8988T (cell line): ENCODE data around the gene CCSER1.
"Not testable (repeated sequence)": the region's sequence is repeated elsewhere in the genome, so short reads cannot be mapped to it uniquely, and the experiment has no call there.

Experiments used
- DNase-seq: peaks from one replicate; pipeline ENCODE4 v3.0.0; 2011

Gene CCSER1

DNA sequence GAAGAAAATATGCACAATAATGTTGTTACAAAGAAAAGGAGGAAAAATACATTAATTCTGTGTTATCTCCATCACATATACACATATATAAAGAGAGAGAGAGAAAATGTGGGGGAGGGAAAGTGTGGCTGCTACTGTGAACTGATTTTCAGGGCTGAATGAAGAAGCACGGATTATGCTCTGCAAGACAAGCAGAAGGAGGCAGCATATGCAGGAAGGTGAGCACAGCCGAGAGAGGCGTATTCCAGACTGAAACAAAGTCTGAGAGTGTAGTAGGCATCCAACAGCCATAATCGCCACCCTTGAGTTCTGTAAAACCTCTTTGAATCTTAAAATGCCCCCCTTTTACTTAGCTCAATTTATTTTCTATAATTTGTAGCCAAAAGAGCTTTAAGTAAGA, 1094.8 kb downstream of the CCSER1 start:
- no peak for DNase-seq

DNA sequence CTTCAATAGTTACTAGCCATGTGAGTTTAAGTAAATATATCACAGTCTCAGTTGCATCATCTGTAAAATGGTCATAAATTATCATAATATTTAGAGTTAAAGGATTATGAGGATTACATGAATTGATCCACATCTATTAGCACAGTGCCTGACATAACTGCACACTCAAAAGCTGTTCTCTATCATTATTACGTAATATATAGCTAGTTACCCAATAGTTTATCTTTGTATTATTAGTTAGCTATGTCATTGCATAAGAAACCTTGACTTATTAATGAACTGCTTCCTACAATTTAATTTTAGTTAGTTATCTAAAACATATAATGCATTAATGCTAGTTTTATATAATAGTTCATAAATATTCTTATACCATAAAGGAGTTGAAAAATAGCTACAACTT, 1099.7 kb downstream of the CCSER1 start:
- DNase-seq = no peak

DNA sequence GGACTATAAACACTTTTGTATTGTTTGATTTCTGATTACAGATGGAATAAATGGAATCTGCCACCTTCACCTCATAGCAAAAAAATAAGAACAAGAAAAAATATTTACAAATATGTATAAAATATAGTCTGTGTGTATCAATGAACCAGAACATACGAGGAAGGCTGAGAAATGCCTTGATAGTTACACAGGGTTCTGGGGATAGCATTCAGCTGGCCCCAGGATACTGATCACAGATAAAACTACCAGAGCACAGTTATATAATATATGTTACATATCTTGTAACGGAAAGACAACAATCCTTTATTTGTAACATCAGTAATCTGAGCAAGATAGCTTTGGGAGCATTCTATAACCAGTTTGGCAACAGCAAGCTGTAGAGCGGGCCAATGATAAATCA, 1101.5 kb downstream of the CCSER1 start:
- DNase-seq = no peak

DNA sequence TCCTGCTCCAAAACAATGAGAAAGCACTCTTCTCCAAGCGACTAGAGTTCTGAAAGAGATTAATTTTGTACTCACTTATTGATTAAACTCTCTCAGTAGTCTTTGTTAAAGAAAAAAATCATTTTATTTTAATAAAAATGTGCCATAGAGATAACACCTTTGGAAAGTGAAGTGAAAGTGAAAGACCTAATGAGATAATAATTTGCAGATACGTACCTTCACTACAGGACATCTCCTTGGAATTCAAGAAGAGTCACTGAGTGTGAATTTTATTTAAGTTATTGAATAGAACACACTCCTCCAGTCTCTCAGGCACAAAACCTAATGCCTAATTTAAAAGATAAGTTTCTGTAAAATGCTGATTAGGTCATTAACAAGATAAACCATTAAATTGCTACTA, 1106.0 kb downstream of the CCSER1 start:
- no peak for DNase-seq

DNA sequence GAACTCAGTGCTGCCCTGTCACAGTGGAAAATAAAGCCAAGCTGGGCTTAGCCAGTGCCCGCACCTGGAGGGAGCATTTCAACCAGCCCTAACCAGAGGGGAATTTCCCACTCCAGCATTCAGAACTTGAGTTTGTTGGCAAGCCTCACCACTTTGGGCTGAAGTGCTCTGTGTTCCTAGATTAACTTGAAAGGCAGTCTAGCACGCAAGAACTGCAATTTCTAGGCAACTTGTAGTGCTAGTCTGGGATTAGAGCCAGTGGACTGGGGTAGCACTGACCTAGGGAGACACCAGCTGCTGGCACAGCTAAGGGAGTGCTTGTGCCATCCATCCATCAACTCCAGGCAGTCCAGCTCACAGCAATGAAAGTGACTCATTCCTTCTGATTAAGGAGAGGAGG, 1115.9 kb downstream of the CCSER1 start:
- no peak for DNase-seq

DNA sequence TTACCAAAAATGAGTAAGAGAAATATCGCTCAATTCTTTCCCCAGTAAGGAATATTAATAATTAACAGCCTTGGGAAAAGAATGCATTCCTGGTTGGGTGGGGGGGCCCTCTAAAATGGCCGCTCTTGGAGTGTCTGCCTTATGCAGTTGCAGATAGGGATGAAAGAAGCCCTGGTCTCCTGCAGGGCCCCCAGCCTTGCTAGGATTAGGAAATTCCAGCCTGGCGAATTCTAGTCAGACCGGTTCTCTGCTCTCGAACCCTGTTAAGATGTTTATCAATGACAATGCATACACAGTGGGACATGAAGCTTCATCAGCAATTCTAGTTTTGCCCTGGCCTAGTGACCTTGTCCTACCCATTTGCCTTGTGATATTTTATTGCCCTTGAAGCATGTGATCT, 1128.8 kb downstream of the CCSER1 start:
- no peak for DNase-seq

DNA sequence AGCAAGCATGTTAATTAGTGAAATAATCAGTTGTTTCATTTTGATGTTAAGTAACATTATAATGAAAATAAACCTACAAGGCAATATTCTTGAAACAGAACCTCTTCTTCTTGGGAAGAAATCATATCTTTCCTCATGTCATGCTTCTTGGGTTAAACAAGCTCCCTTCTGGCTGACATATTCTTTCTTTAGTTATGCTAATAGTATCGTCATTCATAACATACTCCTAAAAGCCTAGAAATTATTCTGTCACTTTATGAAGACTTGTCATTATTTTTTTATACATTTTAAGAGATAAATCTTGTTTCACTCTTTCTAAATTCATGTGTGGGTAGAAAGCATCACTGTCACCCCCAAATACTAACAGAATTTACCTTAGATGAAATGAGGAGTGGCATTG, 1129.6 kb downstream of the CCSER1 start:
- DNase-seq = no peak

DNA sequence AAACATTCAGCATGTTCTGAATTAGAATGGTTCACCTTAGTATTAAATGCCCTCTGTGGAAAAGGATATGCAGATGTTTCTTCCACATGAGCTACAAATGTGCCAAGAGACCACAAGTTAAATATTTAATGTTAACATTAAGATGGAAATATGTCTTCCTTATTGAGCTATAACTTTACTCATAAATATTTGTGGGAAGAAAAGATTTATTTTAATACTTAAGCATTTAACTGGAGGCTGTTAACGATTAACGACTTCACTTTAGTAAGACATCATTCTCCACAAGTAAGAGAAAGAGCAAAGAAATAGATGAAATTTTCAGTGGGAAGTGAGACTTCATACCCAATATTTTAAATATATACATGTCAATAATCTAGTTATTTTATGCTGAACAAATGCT, 1130.5 kb downstream of the CCSER1 start:
- DNase-seq = no peak

DNA sequence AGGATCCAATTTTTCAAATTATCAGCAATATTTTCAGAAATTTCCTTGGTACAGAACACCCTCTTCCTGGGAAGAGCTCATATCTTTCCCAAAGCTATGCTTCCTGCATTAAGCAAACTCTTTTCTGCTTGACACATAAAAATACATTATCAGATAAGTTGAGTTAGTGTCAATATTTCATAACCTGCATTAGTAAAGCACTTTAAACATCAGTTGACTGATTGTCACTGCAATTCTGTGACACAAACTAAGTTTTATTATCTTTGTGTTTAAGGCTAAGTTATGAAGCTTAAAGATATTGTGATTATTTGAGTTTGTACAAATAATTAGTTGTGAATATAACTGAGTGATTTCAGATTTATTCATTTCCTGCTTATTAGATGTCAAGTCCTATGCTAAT, 1131.1 kb downstream of the CCSER1 start:
- DNase-seq = no peak

DNA sequence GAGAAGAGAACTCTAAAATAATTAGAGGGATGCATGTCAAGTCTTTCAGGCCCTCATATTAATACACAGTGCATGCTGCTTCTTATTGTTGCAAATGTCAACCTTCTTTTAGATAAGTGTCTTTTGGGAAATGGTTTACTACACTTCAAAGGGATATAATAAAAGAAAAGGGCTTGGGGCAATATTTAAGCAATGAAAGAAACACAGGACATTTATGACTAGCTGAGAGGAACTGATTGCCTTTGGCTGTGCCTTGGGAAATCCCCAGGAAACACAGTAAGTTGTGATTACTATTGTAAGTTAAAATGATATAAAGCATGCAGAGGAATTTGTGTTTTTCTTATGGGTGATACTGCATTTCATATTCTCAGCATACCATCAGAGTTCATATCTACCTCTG, 1140.3 kb downstream of the CCSER1 start:
- DNase-seq = no peak

DNA sequence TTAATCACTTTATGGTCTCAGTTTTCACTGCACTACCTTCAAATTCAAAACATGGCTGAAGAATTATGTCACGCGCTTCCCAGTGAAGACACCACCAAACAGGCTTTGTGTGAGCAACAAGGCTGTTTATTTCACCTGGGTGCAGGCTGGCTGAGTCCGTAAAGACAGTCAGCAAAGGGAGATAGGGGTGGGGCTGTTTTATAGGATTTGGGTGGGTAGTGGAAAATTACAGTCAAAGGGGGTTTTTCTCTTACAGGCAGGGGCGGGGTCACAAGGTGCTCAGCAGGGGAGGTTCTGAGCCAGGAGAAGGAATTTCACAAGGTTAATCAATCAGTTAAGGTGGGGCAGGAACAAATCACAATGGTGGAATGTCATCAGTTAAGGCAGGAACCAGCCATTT, 1141.3 kb downstream of the CCSER1 start:
- not testable (repeated sequence) for DNase-seq

DNA sequence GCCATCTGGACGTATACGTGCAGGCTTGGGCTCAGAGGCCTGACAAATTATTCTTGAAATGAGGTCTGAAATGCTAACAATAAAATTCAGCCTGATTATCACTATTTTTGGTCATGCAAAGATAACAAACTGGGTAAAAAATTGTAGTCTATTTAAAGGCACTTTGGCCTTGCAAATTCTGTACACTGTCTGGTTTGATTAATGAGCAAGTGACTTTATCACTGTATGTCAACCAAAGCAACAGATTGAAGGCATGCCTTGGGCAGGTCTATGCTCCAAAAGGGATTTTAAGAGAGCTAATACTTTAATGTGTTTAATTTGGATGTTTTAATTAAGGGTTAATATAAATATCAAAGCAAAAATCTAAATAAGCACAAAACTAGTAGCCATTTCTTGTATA, 1141.7 kb downstream of the CCSER1 start:
- DNase-seq = no peak

DNA sequence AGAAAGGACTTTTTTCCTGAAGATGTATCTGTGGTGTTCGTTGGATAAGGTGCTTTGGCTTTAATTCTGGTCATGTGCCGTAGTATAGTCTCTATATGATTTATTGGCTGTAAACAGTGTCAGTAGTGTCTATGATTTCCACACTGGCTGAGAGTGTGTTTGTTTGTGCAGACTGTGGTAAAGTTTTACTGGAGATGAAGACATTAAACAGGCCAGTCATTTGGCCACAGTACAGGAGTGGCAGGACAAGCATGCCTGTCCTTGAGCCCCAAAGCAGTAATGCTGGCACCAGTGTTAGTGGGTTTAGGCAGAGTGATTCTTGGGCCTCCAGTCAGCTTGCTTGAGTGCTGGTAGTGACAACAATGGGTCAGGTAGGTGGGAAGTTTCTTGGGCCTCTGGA, 1152.7 kb downstream of the CCSER1 start:
- no peak for DNase-seq

DNA sequence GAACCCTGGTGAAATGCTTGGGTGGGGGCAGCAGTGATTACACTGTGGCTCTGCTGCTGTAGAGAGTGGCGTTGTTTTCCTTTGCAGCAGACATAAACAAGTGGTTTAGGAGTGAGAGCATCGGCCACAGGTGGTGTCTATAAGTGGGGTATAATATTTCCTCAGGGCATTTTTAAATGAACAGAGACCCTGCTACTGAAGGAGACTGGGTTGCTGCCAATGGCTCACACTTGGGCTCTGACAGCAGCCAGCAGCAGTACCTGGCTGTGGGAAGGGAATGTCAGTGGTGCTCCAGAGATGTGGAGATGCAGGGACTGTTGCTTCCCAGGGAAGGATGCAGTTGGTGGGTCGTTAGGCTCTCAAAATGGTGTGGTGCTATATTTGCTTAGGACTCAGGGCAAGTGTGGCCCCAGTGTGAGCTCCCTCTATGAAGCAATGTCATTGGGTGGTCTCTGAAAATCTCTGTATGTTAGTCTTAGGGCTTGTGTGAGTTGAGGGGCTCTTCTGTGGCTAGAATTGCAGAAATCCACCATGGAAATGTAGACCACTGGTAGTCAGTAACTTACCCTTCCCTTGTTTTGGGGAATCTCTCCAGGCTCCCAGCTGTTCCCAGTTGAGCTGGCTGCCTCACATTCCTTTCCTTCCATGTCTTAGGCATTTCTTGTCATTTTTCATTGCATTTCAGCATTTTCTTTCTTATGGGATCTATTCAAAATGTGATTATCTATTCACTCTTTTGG, 1153.5 kb downstream of the CCSER1 start:
- DNase-seq = no peak

DNA sequence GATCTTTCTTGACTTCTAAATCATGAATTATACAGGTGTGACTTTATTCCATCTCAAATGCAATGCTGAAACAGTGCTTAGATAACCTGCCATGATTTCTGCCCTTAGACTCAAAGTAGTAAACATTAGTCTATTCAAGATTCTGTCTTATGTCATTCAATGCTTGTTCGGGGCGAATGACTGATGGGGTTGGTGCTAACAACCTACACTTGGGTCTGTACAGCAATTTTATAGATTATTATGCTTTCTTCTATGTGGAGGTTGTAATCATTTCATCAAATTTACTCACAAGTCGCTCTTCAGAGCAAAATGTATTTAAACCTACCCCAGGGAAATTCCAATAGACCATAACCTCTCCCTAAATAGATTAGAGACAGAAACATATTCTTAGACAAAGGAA, 1155.0 kb downstream of the CCSER1 start:
- DNase-seq = no peak

DNA sequence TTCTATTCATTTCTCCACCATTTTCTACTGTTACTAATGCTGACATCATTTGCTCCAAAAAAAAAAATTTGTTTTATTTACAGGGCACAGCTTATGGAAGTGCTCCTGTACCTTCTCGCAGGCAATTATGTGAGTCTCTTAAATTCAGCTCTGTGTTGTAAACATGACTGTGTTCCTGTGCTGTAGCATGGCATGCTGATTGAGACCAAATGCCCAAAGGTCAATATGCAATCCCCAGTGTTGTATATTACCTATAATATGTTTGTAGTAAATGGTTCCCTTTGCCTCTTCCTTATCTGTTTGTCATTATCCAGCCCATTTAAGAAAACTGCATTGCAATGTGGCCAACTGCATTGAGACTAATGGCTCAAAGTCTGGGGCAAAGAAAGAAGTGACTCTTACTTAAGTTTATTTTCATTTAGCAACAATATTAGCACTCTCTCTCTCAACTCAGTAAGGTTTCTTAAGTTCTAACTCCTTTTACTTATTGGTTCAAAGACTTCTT, 1156.6 kb downstream of the CCSER1 start:
- DNase-seq = no peak

DNA sequence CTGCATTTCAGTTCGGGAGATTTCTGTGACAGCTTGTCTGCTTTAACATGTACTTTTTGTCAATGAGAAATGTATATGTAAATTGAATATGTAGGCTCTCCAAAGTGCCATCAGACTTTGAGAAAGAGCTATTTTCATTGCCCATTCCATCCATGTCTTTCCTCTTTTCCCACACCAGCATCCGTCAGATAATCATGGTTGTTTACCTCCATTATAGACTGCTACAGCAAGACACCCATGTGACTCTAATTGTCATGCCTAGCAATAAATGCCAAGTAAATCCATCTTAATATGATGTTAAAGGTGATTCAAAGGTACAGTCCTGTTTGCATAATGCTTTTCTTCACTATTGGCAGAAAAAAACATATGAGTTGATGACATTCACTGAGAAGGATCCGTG, 1157.3 kb downstream of the CCSER1 start:
- DNase-seq = no peak

DNA sequence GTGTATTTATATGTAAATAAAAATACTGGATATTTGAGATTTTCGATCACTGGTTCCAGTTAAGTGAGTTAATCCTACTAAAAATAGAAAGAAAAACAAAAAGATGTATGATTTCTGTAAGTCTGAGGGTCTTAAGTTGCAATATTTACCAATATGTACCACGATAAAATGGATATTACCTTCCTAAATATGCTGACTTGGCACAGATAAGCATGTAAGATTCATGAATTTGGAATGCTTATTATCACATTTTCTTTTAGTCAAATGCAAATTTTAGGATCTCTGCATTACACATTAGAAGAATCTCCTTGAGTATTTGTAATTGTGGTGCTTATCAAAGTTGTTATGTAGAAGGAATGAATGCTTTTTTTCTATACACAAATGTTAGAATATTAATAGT, 1158.3 kb downstream of the CCSER1 start:
- DNase-seq = no peak

DNA sequence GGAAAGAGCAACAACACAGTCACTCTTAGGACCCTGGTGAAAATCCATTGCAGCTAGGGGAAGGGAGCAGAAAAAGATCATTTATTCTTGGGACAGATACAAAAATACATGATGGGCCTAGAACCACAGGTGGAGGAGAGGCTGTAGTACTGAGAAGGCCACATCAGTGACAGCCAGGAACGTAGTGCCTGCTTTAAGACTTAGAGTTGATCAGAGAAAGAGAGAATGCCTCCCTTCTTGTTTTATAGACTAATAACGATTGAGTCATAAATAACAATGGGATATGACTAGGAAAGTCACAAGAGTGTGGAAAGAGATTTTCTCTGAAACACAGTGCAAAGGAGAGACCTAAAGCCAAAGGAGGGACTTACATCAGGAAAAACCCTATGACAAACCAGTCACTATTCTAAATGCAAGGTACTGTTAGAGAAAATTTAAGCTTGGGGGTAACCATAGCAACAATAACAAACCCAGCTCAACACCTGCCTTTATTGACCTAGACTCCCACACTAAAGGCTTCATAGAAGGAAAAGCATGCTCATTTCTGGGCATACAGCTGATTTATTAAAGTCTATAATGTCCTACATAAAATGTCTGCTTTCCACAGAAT, 1161.6 kb downstream of the CCSER1 start:
- no peak for DNase-seq

DNA sequence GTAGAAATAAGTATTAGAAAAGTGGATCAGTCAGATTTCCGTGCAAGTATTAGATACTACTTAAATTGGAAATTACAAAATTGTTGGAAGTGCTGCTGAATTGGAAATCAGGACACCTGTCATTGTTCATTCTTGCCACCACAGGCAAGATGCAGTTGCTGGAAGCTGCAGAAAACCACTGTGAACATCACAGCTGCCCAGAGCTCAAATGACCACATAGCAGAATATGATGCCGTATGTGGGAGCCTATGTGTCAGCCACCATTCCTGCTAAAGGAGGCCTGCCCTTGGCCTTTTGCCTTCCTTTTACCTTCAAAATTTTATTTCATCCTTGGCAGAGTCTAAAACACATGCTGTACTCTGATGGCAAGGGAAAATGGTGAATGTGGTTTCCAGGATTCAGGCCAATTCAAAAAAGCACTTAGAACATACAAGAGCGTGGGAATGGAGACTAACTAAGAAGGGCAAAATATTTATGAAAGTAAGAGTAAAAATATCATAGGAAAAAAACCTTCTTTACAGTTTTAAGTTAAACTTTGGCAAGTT, 1171.0 kb downstream of the CCSER1 start:
- no peak for DNase-seq

DNA sequence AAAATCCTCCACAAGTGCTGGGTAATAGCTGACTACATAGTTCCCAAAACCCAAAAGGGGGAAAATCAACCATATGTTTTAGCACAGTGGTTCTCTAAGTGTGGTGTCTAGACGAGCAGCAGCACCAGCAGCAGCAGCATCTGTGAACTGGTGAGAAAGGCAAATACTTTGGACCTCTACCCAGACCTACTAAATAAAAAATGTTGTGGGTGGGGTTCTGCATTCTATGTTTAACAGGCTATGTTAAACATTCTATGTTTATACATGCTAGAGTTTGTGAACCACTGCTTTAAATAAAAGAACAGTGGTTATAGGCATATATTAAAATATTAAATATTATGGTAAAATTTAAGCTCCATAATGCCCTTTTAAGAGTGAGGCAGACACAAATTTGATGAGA, 1171.6 kb downstream of the CCSER1 start:
- DNase-seq = no peak

DNA sequence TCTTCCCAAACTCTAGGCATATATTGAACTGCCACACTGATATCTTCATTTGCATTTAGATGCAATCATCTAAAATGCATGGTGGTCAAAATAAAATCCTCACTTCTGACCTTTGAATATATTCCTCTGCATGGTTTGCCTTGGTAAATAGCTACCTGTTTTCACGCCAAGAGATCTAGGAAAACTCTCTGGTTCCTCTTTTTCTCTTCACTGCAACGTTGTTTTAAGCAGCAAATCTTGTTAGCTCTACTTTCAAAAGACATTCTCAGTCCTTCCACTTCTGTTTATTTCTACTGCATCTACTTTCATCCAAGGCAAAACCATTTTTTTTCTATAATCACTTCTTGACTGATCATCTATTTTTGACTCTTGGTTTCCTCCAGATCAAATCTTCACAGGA, 1174.9 kb downstream of the CCSER1 start:
- DNase-seq = no peak

DNA sequence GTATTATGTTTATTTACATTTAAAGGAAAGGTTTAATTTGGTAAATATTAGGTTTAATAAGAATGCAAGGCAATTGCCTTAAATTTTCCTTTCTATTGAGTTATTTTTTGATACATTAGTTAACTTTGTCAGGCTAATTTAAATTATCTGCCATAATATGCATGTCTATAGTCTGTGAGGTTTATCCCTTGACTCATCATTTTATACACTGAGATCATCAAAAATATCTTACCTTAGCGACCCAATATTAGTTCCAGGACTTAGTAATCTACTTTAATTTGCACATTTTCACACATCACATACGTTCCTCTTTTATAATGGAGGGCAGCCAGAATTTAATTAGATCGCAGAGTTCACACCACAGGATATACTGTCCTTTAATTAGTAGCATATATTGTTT, 1177.1 kb downstream of the CCSER1 start:
- no peak for DNase-seq

DNA sequence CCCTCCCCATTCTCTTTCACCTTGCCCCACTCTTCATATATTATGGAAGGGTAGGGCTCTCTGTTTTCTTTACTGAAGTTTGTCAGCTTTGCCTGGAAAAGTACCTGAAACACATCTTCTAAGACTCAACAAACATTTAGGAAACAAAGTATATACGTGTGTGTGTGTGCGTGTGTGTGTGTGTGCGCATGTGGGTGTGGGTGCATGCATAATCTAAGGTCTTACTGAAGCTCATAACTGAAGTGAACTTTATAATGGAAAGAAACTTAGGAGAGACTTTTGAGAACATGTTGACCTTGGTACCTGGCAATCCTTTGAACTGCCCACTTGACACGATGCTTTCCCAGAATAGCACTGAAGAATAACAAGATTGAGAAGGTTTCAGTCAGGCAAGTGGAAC, 1190.2 kb downstream of the CCSER1 start:
- no peak for DNase-seq
